Measurements from ENCODE around the gene VTI1A.

The VTI1A gene

GRCh38 chr10:112797855-112798254 is 350.8 kb downstream of the VTI1A start:
- H3K9ac ChIP-seq: no peak overlapping the region
- H3K4me3 ChIP-seq (IDR thresholded peaks at IDR 0.05; ENCODE audit: insufficient read depth, low read depth, low read length): no peak overlapping the region
- H4K20me1 ChIP-seq (ENCODE audit: insufficient read depth): no peaks in the 10 kb centered on the region
- H3K79me2 ChIP-seq (ENCODE audit: insufficient read depth, low read depth): no peaks in the 10 kb centered on the region
- no peaks in the 10 kb centered on the region for H3K36me3 ChIP-seq (ENCODE audit: insufficient read depth)
- H3K4me2 ChIP-seq: no peak overlapping the region
- no peaks in the 10 kb centered on the region for H3K27me3 ChIP-seq (ENCODE audit: insufficient read depth, low read depth)
- H3K27ac ChIP-seq: no peak overlapping the region
- no peak overlapping the region for H2AFZ ChIP-seq (ENCODE audit: low read depth)
- no peaks in the 10 kb centered on the region for H3K4me1 ChIP-seq (ENCODE audit: low read depth, poor library complexity, severe bottlenecking)
- TF ChIP-seq, protein P1, sequence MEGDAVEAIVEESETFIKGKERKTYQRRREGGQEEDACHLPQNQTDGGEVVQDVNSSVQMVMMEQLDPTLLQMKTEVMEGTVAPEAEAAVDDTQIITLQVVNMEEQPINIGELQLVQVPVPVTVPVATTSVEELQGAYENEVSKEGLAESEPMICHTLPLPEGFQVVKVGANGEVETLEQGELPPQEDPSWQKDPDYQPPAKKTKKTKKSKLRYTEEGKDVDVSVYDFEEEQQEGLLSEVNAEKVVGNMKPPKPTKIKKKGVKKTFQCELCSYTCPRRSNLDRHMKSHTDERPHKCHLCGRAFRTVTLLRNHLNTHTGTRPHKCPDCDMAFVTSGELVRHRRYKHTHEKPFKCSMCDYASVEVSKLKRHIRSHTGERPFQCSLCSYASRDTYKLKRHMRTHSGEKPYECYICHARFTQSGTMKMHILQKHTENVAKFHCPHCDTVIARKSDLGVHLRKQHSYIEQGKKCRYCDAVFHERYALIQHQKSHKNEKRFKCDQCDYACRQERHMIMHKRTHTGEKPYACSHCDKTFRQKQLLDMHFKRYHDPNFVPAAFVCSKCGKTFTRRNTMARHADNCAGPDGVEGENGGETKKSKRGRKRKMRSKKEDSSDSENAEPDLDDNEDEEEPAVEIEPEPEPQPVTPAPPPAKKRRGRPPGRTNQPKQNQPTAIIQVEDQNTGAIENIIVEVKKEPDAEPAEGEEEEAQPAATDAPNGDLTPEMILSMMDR (conservative IDR thresholded peaks at IDR 0.05; ENCODE audit: low read depth, low read length): no peak

DNA sequence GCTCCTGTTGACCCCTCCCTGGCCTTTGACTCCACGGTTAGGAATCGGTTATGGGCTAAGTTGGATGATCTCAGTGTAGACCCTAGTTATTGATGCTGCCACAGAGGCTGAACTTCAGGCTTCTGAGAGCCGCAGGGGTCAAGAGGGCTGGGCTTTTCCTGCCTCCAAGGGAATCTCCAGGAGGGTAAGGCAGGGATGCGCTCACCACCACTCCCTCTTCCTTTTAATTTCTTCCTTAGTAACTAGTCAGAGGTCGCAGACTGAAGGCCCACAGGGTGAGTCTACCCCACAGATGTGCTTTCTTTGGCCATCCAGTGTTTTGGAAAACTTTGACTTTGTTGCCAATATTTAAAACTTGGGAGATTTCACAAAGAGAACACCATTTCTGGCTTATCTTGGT is 352.0 kb downstream of the VTI1A start:
- no peaks in the 10 kb centered on the region for H3K79me2 ChIP-seq (ENCODE audit: insufficient read depth, low read depth)
- TF ChIP-seq, protein P1 (conservative IDR thresholded peaks at IDR 0.05; ENCODE audit: low read depth, low read length): no peak
- no peak overlapping the region for H2AFZ ChIP-seq (ENCODE audit: low read depth)
- no peaks in the 10 kb centered on the region for H3K27me3 ChIP-seq (ENCODE audit: insufficient read depth, low read depth)
- no peaks in the 10 kb centered on the region for H4K20me1 ChIP-seq (ENCODE audit: insufficient read depth)
- H3K4me3 ChIP-seq (IDR thresholded peaks at IDR 0.05; ENCODE audit: insufficient read depth, low read depth, low read length): no peak overlapping the region
- H3K9ac ChIP-seq: no peak overlapping the region
- H3K36me3 ChIP-seq (ENCODE audit: insufficient read depth): no peaks in the 10 kb centered on the region
- H3K4me2 ChIP-seq: no peak overlapping the region
- no peaks in the 10 kb centered on the region for H3K4me1 ChIP-seq (ENCODE audit: low read depth, poor library complexity, severe bottlenecking)
- no peak overlapping the region for H3K27ac ChIP-seq

GRCh38 chr10:112799726-112800510 is 352.9 kb downstream of the VTI1A start:
- TF ChIP-seq, protein P1 (conservative IDR thresholded peaks at IDR 0.05; ENCODE audit: low read depth, low read length): no peak
- H3K4me2 ChIP-seq: no peak overlapping the region

DNA sequence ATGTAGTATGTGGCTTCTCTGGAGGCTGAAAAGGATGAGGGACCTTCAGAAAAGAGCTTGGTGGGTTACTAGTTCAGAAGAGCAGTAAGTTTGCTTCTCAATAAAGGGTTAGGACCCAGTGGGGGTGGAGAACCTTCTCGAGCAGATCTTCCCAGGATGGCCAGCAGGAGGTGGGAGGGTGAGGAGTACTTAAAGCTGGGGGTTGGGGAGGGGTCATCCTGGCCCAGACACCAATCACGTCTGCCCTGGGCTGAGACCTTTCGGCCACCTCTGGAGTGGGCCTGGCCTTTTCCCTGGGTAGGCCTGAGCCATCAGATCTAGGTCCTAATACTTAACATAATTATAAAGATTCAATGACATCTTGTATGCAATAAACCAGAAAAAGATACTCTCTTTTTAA is 354.0 kb downstream of the VTI1A start:
- Histone ChIP-seq H3K4me3 (IDR thresholded peaks at IDR 0.05; ENCODE audit: insufficient read depth, low read depth, low read length) (no peak overlapping the region), H4K20me1 (ENCODE audit: insufficient read depth) (no peaks in the 10 kb centered on the region), H3K9ac (no peak overlapping the region), H3K27me3 (ENCODE audit: insufficient read depth, low read depth) (no peaks in the 10 kb centered on the region), H2AFZ (ENCODE audit: low read depth) (no peak overlapping the region), H3K4me1 (ENCODE audit: low read depth, poor library complexity, severe bottlenecking) (no peaks in the 10 kb centered on the region), H3K4me2 (no peak overlapping the region), H3K79me2 (ENCODE audit: insufficient read depth, low read depth) (no peaks in the 10 kb centered on the region), H3K36me3 (ENCODE audit: insufficient read depth) (no peaks in the 10 kb centered on the region), H3K27ac (no peak overlapping the region)
- TF ChIP-seq, protein P1 (conservative IDR thresholded peaks at IDR 0.05; ENCODE audit: low read depth, low read length): no peak

More at GRCh38 chr10:112799726-112800510, 352.9 kb downstream of the VTI1A start:
- H3K4me1 ChIP-seq (ENCODE audit: low read depth, poor library complexity, severe bottlenecking): no peaks in the 10 kb centered on the region
- H2AFZ ChIP-seq (ENCODE audit: low read depth): no peak overlapping the region
- no peak overlapping the region for H3K4me3 ChIP-seq (IDR thresholded peaks at IDR 0.05; ENCODE audit: insufficient read depth, low read depth, low read length)
- no peaks in the 10 kb centered on the region for H4K20me1 ChIP-seq (ENCODE audit: insufficient read depth)
- no peaks in the 10 kb centered on the region for H3K79me2 ChIP-seq (ENCODE audit: insufficient read depth, low read depth)
- H3K9ac ChIP-seq: no peak overlapping the region
- no peaks in the 10 kb centered on the region for H3K36me3 ChIP-seq (ENCODE audit: insufficient read depth)
- H3K27me3 ChIP-seq (ENCODE audit: insufficient read depth, low read depth): no peaks in the 10 kb centered on the region
- H3K27ac ChIP-seq: no peak overlapping the region
